GM21515 (cell line): ENCODE data around the gene XRCC1.
"Not testable (repeated sequence)": the region's sequence is repeated elsewhere in the genome, so short reads cannot be mapped to it uniquely, and the experiment has no call there.

ENCODE experiments used
- ATAC-seq: cut with Tn5 transposase; IDR thresholded peaks from one replicate; pipeline ENCODE4 v1.9.1; 2021; ENCODE audit not compliant: unreplicated experiment

XRCC1 gene

GRCh38 chr19:43575156-43575950 is at the start of gene XRCC1, which contains the start of gene PINLYP:
Gene XRCC1, minus strand, starts transcription at chr19:43575527. Its CDS starts 69 bp downstream, at chr19:43575458.
Gene PINLYP, plus strand, starts transcription at chr19:43575801. Its CDS starts 1,391 bp downstream, at chr19:43577192.
- peak; percentile 90 for ATAC-seq

GRCh38 chr19:43624933-43625332 is 49.6 kb upstream of the XRCC1 start:
- no peak for ATAC-seq

- no peak for ATAC-seq
Observed at GRCh38 chr19:43623889-43624670, 48.8 kb upstream of the XRCC1 start.

GRCh38 chr19:43622956-43623355 is 47.6 kb upstream of the XRCC1 start:
- no peak for ATAC-seq

- no peak for ATAC-seq
Observed at GRCh38 chr19:43622070-43622469, 46.7 kb upstream of the XRCC1 start.

- ATAC-seq: no peak
Observed at GRCh38 chr19:43620061-43621001, 45.0 kb upstream of the XRCC1 start.

- peak; percentile 80 for ATAC-seq
Observed at GRCh38 chr19:43619262-43620060, 44.1 kb upstream of the XRCC1 start, which contains the start of gene ZNF428. Gene ZNF428, minus strand, starts transcription at chr19:43619629. Its CDS starts 5,325 bp downstream, at chr19:43614304.

GRCh38 chr19:43618921-43619261 is 43.6 kb upstream of the XRCC1 start:
- peak; percentile 27 for ATAC-seq

- no peak for ATAC-seq
Observed at GRCh38 chr19:43616954-43617353, 41.6 kb upstream of the XRCC1 start.

GRCh38 chr19:43616306-43616705 is 41.0 kb upstream of the XRCC1 start:
- ATAC-seq: no peak

- no peak for ATAC-seq
Observed at GRCh38 chr19:43612374-43612773, 37.0 kb upstream of the XRCC1 start.

GRCh38 chr19:43611788-43612187 is 36.5 kb upstream of the XRCC1 start, which contains the start of gene SRRM5:
Gene SRRM5, plus strand, starts transcription at chr19:43612088. Its CDS starts 34 bp downstream, at chr19:43612122.
- no peak for ATAC-seq

- ATAC-seq: no peak
Observed at GRCh38 chr19:43610493-43610892, 35.2 kb upstream of the XRCC1 start.

- no peak for ATAC-seq
Observed at GRCh38 chr19:43609872-43610271, 34.5 kb upstream of the XRCC1 start.

GRCh38 chr19:43607238-43608205 is 32.2 kb upstream of the XRCC1 start:
- ATAC-seq: no peak

GRCh38 chr19:43606569-43607229 is 31.4 kb upstream of the XRCC1 start:
- ATAC-seq: no peak

GRCh38 chr19:43605875-43606568 is 30.7 kb upstream of the XRCC1 start:
- ATAC-seq: no peak

GRCh38 chr19:43600326-43600725 is 25.0 kb upstream of the XRCC1 start:
- not testable (repeated sequence) for ATAC-seq
